CD4-positive, alpha-beta T cell treated with Interferon gamma for 1 hour (primary cell): ENCODE measurements around the gene CTIF.

Experiments
- DNase-seq: peaks from one replicate; pipeline ENCODE4 v3.0.0-alpha.2; 2020

CTIF gene

DNA sequence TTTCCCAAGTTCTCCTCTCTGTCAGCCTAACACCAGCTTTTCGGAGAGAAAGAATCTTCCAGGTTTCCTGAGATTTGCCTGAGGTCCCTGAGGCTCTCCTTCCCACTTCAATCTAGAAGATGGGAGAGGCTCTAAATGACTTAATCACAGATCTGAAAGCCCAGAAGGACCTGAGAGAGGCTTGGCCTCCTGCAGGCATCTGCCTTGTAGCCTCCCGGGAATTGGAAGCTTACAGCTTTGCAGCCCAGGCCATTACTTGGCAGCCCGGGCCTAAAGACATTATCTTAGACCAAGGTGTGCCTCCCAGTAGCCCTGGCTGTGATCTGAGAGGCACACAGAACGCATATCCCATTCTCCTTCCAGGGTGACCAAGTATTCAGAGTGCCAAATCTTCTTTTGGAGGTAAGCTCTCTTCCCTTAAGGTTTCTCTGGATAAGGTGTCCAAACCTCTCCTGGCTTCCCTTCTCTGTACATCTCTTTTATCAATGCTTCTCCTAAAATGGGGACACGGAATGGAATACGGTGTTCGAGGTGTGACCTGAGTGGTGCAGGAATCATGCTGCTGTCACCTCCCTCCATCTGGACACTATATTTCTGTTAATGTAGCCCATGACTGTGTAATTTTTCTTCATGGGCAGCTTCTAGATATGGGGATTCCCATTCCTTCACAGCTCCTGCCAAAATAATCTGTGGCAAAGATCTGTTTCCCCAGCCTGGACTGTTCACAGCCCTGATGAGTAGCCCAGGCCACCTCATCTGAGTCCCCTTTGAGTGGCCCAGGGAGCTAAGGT is 16.0 kb downstream of the CTIF start:
- DNase-seq: no peak

DNA sequence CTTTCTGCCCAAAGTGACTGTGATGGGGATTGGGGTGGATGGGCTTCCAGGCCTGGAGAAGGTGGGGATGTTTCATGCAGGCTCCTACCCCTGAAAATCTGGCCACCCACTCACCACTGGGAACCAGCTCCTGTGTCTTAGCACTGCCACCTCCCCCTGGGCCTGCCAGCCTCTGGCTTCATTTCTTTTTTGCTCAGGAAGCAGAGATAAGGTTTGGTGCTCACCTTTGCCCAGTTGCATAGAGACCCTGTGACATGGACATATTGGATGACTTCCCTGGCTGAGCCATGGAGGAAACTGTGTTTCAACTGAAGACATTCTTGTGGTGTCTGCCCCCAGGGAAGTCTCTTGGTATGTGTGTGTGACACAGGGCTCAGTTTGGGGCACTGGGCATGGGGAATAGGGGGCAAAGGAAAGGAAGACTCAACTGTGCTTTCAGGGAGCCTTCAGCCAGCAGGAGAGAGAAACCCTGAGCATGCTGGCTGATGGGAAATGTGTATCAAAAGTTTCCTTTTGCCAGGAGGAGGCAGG is 16.7 kb downstream of the CTIF start:
- no peak for DNase-seq

DNA sequence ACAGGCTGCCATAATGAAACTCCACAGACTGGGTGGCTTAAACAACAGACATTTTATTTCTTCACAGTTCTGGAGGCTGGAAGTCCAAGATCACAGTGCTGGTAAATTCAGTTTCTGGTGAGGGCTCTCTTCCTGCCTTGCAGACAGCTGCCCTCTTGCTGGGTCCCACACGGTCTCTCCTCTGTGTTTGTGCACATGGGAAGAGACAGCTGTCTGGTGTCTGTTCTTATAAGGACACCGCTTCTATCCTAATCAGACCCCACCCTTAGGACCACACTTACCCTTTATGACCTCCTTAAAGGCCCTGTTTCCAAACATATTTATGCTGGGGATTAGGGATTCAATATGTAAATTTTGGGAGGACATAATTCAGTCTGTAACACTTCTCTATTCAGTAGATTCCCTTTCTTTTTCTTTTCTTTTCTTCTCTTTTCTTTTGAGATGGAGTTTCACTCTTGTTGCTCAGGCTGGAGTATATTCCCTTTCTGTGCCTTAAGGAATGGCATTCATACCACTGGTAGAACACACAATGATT is 18.9 kb downstream of the CTIF start:
- DNase-seq: no peak

DNA sequence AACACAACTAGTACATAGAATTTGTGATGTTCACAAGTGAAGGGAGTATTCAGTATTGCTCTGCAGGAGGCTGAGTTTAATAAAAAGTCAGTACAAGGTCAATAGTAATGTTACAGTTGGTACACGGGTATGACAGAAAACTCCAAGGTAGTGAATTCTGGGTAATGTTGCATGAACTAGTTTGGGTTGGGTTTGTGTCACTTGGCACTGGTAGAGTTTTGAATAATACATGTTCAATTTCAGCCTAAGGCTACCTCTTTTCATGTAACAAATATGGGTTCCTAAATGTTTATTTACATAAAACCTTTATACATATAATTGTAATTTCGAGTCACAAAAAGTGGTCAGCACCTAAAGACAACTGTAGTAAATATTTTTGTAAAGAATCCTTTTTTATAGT is 19.4 kb downstream of the CTIF start:
- no peak for DNase-seq

DNA sequence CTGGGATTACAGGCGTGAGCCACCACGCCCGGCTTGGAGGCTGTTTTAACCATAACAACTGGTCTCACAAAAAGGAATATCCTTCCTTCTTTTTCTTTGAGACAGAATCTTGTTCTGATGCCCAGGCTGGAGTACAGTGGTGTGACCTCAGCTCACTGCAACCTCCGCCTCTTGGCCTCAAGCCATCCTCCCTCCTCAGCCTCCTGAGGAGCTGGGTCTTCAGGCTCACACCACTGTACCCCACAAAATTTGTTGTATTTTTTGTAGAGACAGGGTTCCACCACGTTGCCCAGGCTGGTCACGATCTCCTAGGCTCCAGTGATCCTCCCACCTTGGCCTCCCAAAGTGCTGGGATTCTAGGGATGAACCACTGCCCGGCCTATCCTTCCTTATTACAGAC is 21.7 kb downstream of the CTIF start:
- no peak for DNase-seq

DNA sequence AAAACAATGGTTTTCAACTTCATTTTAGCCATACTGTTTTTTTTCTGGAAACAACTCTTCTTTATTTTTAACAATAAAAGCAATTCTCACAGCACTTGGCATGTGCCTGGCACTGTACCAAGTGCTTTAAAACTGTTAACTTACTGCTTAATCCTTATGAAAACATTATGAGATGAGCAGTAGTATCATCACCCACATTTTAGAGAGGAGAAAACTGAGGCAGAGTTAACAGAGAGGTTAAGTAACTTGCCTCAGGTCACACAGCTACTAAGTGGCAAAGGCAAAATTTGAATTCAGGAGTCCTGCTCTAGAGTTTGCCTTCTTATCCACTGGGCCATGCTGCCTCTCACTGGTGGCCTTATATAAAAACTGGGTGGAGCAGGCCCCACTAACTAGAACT is 23.2 kb downstream of the CTIF start:
- no peak for DNase-seq

DNA sequence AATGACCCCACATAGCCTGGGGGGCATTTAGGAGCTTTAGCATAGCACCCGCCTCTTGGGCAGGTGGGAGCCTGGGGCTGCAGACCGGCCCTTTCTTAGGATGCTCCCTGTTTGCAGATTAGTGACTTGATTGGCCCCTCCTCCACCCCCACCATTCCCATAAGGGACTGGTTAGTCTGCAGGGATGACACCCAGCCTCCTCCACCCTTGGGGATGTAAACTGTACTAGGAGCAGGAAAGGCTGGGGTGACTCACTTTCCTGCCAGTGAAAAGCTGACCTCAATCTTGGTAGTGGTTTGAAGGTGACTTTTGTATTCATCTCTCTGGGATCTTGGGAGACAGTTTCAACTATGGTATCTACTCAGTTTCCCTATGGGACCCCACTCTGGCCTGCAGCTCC is 24.2 kb downstream of the CTIF start:
- no peak for DNase-seq

DNA sequence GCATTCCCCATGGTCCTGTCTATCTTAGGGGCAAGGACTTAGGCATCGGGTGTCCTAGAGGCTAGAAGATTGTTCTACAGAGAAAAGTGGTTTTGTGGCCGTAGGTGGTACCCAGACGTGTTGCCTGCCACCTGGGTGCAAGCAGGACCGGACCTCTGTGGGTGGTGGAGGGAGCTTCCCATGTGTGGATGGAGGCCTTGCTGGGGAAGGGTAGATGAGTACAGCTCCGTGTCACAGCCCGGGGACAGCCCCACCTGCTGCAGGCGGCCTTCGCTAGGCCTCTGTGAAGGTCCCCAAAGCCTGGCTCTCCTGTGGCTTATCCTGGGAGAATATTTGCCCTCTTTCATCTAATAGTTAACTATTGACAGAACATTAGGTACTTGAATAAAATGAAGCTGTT is 25.3 kb downstream of the CTIF start:
- DNase-seq: no peak

DNA sequence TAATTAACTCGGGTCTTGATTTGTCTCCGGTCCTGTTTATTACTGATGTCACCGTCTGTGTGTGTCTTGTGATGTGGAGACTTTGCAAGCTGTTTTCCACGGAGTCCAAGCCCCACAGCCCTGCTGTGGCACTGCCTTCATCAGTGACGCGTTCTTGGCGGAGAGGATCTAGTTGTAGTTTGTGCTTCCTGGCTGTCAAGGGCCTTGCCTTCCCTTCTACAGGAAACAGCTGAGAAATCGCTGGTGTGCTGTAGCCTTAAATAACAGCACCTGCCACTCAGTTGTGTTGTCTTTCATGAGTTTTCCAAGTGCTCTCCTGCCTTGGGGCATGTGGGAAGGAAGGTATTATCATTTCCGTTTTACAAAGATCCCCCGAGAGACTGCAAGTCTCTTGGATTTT is 26.3 kb downstream of the CTIF start:
- DNase-seq: no peak

DNA sequence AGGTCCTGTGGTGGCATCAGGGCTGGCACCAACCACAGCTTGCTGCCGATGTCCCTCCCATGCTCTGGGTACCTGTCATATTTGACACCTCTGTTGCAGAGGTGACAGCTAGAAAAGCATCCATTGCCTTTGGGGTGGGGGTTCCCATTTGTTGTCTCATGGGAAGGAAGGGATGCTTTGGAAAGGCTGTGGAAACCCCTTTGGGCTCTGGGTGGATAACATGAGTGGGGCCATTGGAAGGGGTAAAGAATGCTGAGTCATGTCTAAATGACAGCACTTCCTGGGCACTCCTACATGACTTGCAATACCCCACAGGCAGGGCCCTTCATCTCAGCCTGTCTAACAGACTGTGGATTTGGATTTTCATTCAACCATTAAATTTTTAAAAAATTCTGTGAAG is 27.8 kb downstream of the CTIF start:
- no peak for DNase-seq

DNA sequence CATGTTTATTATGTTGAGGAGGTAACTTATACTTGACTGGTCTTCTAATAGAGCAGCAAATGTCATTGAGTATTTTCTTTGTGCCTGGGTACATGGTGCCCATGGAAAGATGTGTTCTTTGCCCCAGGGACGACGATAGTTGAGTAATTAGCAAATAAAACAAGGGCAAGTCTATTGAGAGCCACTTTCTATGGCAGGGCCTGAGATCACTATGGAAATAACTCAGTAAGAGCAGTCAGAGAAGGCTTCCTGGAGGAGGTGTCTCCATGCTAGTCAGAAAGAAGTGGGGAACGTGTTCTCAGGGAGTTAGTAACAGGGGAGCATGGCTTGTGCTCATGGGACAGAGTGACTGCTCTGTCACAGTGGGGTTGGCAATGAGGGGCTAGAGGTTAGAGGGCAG is 28.6 kb downstream of the CTIF start:
- no peak for DNase-seq

DNA sequence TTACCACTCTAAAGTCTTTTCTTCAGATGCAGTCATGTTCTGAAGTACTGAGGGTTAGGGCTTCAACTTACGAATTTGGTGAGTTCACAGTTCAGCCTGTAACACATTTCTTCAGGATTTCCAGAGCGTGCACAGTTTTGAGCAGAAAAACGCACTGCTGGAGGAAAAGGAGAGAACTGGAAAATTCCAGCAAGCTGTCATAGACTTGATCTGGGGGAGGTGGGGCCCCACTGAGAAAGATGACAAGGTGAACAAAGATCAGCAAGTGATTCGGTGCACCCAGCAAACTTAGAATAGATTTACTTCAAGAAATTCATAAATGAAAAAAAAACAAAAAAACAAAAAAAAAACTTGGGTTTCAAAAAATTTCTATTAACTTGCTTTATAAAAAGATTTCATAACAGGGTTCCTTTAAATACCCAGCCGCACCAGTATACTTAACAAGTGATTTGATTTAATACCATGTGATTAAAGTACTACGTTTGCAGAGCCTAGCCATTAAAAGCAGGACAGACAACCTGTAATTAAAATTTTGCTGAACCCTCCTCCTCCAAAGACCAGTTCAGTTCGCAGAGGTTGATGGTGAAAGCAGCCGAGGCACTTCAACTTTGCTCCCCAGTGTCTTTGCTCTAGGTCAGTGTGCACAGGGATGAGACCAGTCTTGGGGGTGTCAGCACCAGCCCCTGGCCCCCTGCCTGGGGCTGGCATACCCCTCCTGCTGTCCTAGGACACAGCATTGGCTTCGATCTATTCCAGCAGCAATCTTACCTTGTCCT is 30.5 kb downstream of the CTIF start:
- no peak for DNase-seq

DNA sequence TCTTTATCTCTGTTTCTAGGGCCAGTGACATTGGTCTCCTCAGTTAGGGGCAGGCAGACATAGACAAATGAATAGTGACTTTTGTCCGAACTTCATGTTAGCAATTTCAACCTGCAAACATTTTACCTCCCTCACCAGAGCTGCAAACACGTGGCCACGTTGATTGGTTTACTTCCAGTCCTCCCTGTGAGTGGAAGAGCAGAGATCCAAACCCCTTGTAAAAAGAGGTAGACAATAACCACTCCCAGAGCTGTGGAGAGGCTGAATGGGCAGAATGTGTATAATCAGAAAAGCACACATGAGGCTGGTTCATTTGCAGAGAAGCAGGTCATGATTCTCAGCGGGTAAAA is 31.1 kb downstream of the CTIF start:
- no peak for DNase-seq

DNA sequence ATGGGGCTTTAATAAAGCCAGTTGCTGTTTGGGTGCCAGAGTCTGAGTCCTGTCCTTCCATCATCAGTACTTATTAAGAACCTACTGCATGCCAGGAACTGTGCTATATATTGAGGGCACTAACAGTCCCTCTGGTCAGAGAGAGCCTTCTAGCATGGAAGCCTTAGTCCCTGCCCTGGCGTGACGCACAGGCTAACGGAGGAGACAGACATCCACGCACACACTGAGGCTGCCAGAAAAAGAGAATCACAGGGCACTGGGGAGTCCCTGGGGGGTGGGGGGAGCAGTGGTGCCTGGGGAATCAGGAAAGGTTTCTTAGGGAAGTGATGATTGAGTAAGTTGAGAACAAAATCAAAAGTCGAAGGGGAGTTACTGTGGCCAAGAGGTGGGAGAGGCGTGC is 31.5 kb downstream of the CTIF start:
- no peak for DNase-seq

DNA sequence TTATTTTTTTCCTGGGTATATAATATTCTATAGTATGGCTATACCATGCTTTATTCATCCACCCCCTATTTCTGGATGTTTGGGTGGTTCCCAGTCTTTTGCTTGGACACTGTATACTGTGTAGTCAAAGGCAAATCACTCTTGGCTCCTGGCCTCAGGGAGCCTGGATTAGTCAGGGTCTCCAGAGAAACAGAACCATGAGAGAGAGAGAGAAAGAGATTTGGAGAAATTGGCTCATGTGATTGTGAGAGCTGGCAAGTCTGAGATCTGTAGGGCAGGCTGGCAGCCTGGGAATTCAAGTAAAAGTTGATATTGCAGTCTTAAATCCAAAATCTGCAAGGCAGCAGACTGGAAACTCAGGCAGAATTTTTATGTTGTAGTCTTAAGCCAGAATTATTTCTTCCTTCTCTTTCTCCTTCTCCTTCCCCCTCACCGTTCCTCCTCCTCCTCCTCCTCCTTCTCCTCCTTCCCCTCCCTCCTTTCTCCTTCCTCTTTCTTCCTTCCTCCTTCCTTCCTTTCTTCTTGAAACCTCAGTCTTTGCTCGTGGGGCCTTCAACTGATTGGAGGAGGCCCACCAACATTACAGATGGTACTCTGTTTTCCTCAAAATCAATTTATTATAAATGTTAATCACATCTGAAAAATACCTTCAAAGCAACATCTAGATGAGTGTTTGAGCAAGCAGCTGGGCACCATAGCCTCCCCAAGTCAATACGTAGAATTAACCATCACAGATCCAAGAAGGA is 33.0 kb downstream of the CTIF start:
- DNase-seq: no peak

DNA sequence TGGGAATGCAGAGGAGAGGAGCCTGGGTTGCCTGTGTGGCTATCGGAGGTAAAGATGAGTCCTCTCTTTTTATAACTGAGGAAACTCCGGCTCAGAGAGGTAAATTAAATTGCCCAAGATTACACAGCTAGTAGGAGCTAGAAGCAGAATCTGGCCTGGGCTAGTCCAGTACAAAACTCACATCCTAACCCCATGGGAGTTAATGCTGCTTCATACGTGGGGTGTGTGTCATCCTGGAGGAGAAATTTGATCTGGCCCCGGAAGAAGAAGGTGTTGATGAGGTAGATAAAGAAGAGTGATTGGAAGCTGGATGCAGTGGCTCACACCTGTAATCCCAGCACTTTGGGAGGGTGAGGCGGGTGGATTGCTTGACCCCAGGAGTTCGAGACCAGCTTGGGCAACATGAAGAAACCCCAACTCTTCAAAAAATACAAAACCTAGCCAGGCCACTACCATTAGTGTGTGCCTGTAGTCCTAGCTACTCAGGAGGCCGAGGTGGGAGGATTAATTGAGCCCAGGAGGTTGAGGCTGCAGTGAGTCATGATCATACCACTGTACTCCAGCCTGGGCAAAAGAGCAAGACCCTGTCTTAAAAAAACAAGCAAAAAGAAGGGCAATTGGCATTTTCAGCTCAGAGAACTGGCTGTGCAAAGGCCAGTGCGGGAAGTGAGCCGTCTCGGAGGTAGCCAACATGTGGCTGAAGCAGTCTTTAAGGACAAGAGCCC is 33.7 kb downstream of the CTIF start:
- no peak for DNase-seq

DNA sequence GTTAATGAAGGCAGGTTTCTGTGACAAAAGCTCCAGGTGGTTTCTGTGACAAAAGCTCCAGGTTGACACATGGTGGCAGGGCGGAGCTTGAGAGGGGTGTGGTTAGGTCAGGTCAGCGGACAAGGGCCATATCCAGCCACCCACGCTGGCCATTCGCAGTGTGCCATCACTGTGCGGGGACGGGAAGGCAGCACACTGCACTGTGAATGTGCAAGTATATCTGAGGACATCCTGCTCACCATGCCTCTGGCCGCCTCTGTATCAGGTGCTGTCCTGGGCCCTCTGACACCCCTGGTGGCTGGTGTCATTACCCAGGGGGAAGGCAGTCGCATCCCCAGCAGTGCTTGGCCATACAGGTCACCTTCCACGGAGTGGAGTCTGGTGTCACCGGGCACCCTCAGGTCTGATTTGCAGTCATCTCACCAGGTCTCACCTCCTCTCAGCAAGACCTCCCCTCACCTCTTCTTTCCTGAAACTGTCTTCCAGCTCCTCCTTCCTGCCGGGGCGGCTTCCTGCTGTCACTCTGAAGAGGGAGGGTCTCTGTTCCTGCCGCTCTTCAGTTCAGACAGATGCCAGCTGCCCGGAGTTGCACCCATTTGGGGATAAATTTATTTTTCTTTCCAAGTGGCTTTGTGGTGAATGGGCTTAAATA is 34.9 kb downstream of the CTIF start:
- DNase-seq: no peak

DNA sequence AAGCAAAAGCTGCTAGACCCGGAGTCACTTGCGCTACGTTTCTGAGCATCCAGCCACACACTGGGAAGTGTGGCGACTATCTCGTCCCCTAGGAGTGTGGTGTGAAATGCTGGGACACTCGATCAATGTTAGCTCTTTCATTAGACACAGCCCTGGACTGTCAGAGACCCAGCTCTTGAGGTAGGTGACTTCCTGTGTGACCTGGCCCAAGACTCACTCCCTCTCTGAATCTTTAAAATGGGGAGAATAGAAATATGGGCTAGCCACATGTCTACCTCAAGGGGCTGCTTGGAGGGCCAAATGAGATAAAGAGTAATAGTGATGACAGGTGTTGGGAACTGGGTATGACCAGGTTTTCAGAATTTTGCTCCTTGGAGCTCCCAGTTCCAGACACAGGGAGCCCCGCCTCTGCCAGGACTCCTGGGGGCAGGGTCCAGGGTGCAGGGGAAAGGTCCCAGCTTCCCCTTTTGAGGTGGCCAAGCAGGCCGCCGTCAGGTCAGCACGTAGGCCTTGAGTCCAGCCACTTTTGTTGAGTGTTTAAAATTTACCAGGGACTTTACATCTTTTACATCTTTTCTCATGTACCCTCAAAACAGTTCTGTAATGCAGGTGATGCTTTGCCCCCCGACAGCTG is 36.0 kb downstream of the CTIF start:
- DNase-seq: no peak

DNA sequence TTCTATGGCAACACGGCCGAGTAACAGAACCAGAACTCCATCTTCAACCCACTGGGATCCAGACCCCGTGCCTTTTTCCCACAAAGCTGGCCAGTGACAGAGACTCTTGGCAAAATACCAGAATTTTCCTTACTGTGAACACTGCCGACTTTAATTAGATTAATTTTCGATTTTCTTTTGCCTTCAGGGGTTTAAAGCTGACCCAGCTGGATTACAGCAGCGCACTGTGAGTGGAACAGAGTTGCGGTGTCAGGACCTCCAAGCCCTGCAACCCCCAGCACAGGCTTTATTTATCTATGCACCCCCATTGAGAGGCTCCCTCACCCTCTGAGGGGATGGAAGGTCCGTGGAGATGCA is 36.4 kb downstream of the CTIF start:
- DNase-seq: no peak

DNA sequence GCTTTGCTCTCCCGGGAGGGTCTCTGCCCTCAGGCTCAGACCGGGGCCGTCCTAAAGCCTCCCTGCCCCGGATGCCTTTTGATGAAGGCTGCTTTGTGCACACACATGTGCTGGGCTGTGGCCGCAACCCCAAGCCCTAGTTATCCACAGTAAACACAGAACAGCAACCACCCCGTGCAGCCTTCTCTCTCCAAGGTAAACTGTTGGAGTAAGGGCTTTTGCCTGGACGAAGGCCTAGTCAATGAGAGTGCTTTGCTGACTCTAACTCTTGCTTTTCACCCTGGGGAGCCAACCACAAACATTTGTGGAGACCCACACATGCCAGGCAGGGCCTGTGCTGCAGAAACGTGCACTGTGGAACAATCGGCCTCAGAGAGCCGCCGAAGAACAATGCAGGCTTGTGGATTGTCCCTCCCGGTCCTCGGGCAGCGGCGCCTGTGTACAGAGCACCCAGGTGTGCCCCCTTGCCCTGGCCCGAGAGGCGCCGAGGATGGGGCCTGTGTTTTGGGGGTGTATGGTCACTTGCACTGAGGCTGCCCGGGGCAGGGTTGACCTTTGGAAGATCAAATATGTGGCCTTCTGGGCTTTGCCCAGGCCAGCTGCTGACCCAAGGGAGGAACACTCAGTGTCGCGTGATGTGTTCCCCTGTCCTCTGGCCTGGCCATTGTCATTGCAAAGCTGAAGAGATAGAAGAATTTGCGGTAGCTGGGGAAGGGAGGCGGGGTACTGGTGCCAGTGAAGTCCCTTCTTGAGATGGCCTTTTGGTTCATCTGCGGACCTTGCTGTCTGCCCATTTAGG is 37.0 kb downstream of the CTIF start:
- no peak for DNase-seq

DNA sequence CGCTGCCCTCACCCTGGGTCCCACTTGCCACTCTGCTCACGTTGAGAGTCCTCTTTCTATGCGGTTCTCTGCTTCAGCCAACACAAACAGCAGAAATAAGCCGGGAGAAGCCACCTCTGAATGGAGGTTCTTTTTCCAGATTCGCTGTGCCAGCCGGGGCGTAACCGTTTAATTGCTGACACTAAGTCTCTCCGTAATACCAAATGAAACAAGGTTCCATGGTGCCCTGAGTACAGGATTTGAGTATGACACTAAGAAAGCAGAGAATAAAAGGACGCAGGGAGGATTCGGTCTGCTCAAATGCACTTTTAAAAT is 37.6 kb downstream of the CTIF start:
- no peak for DNase-seq
